Skeletal muscle satellite cell (primary cell): Measurements from ENCODE around the gene CLNK.
A peak's percentile ranks its signal among the peaks of the same experiment; 100 is the strongest.

ENCODE experiments used
- H3K27me3 ChIP-seq: 2 replicates; pipeline ENCODE4 v1.7.0; 2013; ENCODE audit warnings: low read length; ENCODE audit not compliant: control insufficient read depth, insufficient read depth
- H3K36me3 ChIP-seq: 2 replicates; pipeline ENCODE4 v1.7.0; 2013; ENCODE audit warnings: mild to moderate bottlenecking, control low read depth, low read length; ENCODE audit not compliant: insufficient read depth
- H3K4me1 ChIP-seq: 2 replicates; pipeline ENCODE4 v1.7.0; 2013; ENCODE audit warnings: low read length; ENCODE audit not compliant: control insufficient read depth, insufficient read depth
- H3K4me2 ChIP-seq: 2 replicates; pipeline ENCODE4 v1.7.0; 2013; ENCODE audit warnings: mild to moderate bottlenecking, low read length
- H3K4me3 ChIP-seq: 2 replicates; pipeline ENCODE4 v1.7.0; 2013; ENCODE audit warnings: low read length
- H3K9ac ChIP-seq: 2 replicates; pipeline ENCODE4 v1.7.0; 2013; ENCODE audit warnings: mild to moderate bottlenecking, low read depth, low read length, moderate library complexity
- H3K9me3 ChIP-seq: replicated peaks from 2 replicates; pipeline ENCODE4 v1.7.0; 2013; ENCODE audit warnings: mild to moderate bottlenecking, control low read depth, low read length

CLNK gene

GRCh38 chr4:10606483-10607155 lies 77.9 kb downstream of the CLNK start:
- Histone ChIP-seq H3K9ac (no peak overlapping the region), H3K4me2 (peak overlapping the region; percentile 48), H3K4me3 (no peak overlapping the region), H3K4me1 (peaks cover 33% of the 10 kb centered on the region), H3K9me3 (no peaks in the 10 kb centered on the region), H3K27me3 (no peaks in the 10 kb centered on the region), H3K36me3 (no peaks in the 10 kb centered on the region)

GRCh38 chr4:10605746-10606482 lies 78.7 kb downstream of the CLNK start:
- Histone ChIP-seq H3K4me1 (peaks cover 27% of the 10 kb centered on the region), H3K36me3 (no peaks in the 10 kb centered on the region), H3K4me3 (no peak overlapping the region), H3K9ac (no peak overlapping the region), H3K4me2 (peak overlapping the region; percentile 48), H3K9me3 (no peaks in the 10 kb centered on the region), H3K27me3 (no peaks in the 10 kb centered on the region)

- no peaks in the 10 kb centered on the region for H3K9me3 ChIP-seq
- H3K27me3 ChIP-seq, result no peaks in the 10 kb centered on the region
- H3K4me1 ChIP-seq, result peaks cover 27% of the 10 kb centered on the region
- H3K36me3 ChIP-seq, result no peaks in the 10 kb centered on the region
- H3K4me3 ChIP-seq, result no peak overlapping the region
- no peak overlapping the region for H3K4me2 ChIP-seq
- H3K9ac ChIP-seq, result no peak overlapping the region
Observed at GRCh38 chr4:10605031-10605430, 79.5 kb downstream of the CLNK start.

- H3K4me3 ChIP-seq, result no peak overlapping the region
Observed at GRCh38 chr4:10599574-10599973, 85.0 kb downstream of the CLNK start.

GRCh38 chr4:10598829-10599228 lies 85.7 kb downstream of the CLNK start:
- Histone ChIP-seq H3K4me3 (no peak overlapping the region), H3K27me3 (no peaks in the 10 kb centered on the region), H3K9ac (no peak overlapping the region), H3K4me2 (no peak overlapping the region), H3K4me1 (peaks cover 14% of the 10 kb centered on the region), H3K36me3 (no peaks in the 10 kb centered on the region), H3K9me3 (no peaks in the 10 kb centered on the region)

More at GRCh38 chr4:10599574-10599973, 85.0 kb downstream of the CLNK start:
- Histone ChIP-seq H3K36me3 (no peaks in the 10 kb centered on the region), H3K4me2 (no peak overlapping the region), H3K27me3 (no peaks in the 10 kb centered on the region), H3K4me1 (peaks cover 14% of the 10 kb centered on the region), H3K9me3 (no peaks in the 10 kb centered on the region), H3K9ac (no peak overlapping the region)

GRCh38 chr4:10596586-10597290 lies 87.8 kb downstream of the CLNK start:
- Histone ChIP-seq H3K27me3 (no peaks in the 10 kb centered on the region), H3K4me1 (peaks cover 14% of the 10 kb centered on the region), H3K4me2 (no peak overlapping the region), H3K9me3 (no peaks in the 10 kb centered on the region), H3K36me3 (no peaks in the 10 kb centered on the region), H3K4me3 (no peak overlapping the region), H3K9ac (no peak overlapping the region)

- Histone ChIP-seq H3K4me2 (no peak overlapping the region), H3K36me3 (no peaks in the 10 kb centered on the region), H3K9me3 (no peaks in the 10 kb centered on the region), H3K9ac (no peak overlapping the region), H3K4me1 (peaks cover 27% of the 10 kb centered on the region), H3K4me3 (no peak overlapping the region), H3K27me3 (no peaks in the 10 kb centered on the region)
Observed at GRCh38 chr4:10593130-10593529, 91.4 kb downstream of the CLNK start.

- no peaks in the 10 kb centered on the region for H3K9me3 ChIP-seq
- H3K36me3 ChIP-seq, result no peaks in the 10 kb centered on the region
- H3K4me3 ChIP-seq, result no peak overlapping the region
- H3K9ac ChIP-seq, result no peak overlapping the region
- H3K4me1 ChIP-seq, result peaks cover 13% of the 10 kb centered on the region
- H3K27me3 ChIP-seq, result no peaks in the 10 kb centered on the region
- H3K4me2 ChIP-seq, result no peak overlapping the region
Observed at GRCh38 chr4:10590896-10591295, 93.7 kb downstream of the CLNK start.

GRCh38 chr4:10589799-10590198 lies 94.8 kb downstream of the CLNK start:
- Histone ChIP-seq H3K9me3 (no peaks in the 10 kb centered on the region), H3K4me1 (peaks cover 13% of the 10 kb centered on the region), H3K9ac (no peak overlapping the region), H3K4me3 (no peak overlapping the region), H3K27me3 (no peaks in the 10 kb centered on the region), H3K36me3 (no peaks in the 10 kb centered on the region), H3K4me2 (no peak overlapping the region)

- Histone ChIP-seq H3K4me1 (peaks cover 15% of the 10 kb centered on the region), H3K4me2 (no peak overlapping the region)
Observed at GRCh38 chr4:10589321-10589720, 95.2 kb downstream of the CLNK start.

GRCh38 chr4:10587697-10588096 lies 96.9 kb downstream of the CLNK start:
- Histone ChIP-seq H3K4me3 (no peak overlapping the region), H3K9me3 (no peaks in the 10 kb centered on the region), H3K36me3 (no peaks in the 10 kb centered on the region), H3K27me3 (no peaks in the 10 kb centered on the region), H3K4me2 (no peak overlapping the region), H3K4me1 (peaks cover 21% of the 10 kb centered on the region), H3K9ac (no peak overlapping the region)

More at GRCh38 chr4:10589321-10589720, 95.2 kb downstream of the CLNK start:
- no peak overlapping the region for H3K4me3 ChIP-seq
- no peaks in the 10 kb centered on the region for H3K36me3 ChIP-seq
- H3K27me3 ChIP-seq, result no peaks in the 10 kb centered on the region
- H3K9ac ChIP-seq, result no peak overlapping the region
- H3K9me3 ChIP-seq, result no peaks in the 10 kb centered on the region
